Stomach (tissue), 4 donors: ENCODE results near the gene TSHZ2.

ENCODE experiments used
- CTCF ChIP-seq, 7 experiments: fragments of 450-650 bp in 4 of 7; fragments of 200-600 bp in 3 of 7; sonication (generic) in 3 of 7; IDR thresholded peaks; one replicate each; pipeline ENCODE4 v1.5.1; 2016 to 2019; ENCODE audit warnings: antibody characterized with exemption in 7 of 7, control low read depth in 2 of 7, mild to moderate bottlenecking in 1 of 7
- POLR2A ChIP-seq, 4 donors: fragments of 450-650 bp; IDR thresholded peaks; one replicate each; pipeline ENCODE4 v1.6.1; 2016; ENCODE audit warnings: antibody characterized with exemption in 4 of 4, control low read depth in 2 of 4, mild to moderate bottlenecking in 1 of 4, moderate library complexity in 1 of 4
- POLR2AphosphoS5 ChIP-seq, 3 donors: sonication (generic); formaldehyde crosslinking; IDR thresholded peaks; one replicate each; pipeline ENCODE4 v1.6.1; 2016; ENCODE audit warnings: antibody characterized with exemption in 3 of 3

- no peak for TF ChIP-seq CTCF (IDR thresholded peaks at IDR 0.05)
- no peak for TF ChIP-seq POLR2AphosphoS5 (IDR thresholded peaks at IDR 0.05)
- no peak for TF ChIP-seq POLR2A (IDR thresholded peaks at IDR 0.05)
Measured at GRCh38 chr20:53165452-53165851, 193.3 kb downstream of the TSHZ2 start.
